HG03575 (cell line): ENCODE data around the gene ROBO2.

Source experiments
- ATAC-seq: cut with Tn5 transposase; IDR thresholded peaks from one replicate; pipeline ENCODE4 v1.9.1; 2021; ENCODE audit not compliant: unreplicated experiment, insufficient number of reproducible peaks, low FRiP score; ENCODE audit errors: extremely low read depth

ROBO2 gene

GRCh38 chr3:77039606-77040171 lies at the start of gene ROBO2:
ROBO2 (plus strand) TSS chr3:77040099; CDS start chr3:77040786, 687 bp downstream.
- no peak for ATAC-seq

- no peak for ATAC-seq
These were observed 49.3 kb upstream of the ROBO2 start for GRCh38 chr3:76990606-76991005.

- no peak for ATAC-seq
These were observed 48.7 kb upstream of the ROBO2 start for GRCh38 chr3:76991165-76991564.

GRCh38 chr3:76997733-76998132 lies 42.2 kb upstream of the ROBO2 start:
- ATAC-seq: no peak

GRCh38 chr3:76998555-76998954 lies 41.3 kb upstream of the ROBO2 start:
- ATAC-seq: no peak

- no peak for ATAC-seq
These were observed 38.7 kb upstream of the ROBO2 start for GRCh38 chr3:77001062-77001701.

- no peak for ATAC-seq
These were observed 25.7 kb upstream of the ROBO2 start for GRCh38 chr3:77014226-77014625.

GRCh38 chr3:77025471-77025870 lies 14.4 kb upstream of the ROBO2 start:
- no peak for ATAC-seq

- ATAC-seq: no peak
These were observed 12.8 kb upstream of the ROBO2 start for GRCh38 chr3:77026904-77027634.

GRCh38 chr3:77028005-77028404 lies 11.9 kb upstream of the ROBO2 start:
- no peak for ATAC-seq

- no peak for ATAC-seq
These were observed 1.4 kb upstream of the ROBO2 start for GRCh38 chr3:77038468-77038929.

GRCh38 chr3:77038930-77039605 lies 831 bp upstream of the ROBO2 start:
- no peak for ATAC-seq

- no peak for ATAC-seq
These were observed 317 bp downstream of the ROBO2 start for GRCh38 chr3:77040216-77040615.

- ATAC-seq: no peak
These were observed 1.2 kb downstream of the ROBO2 start for GRCh38 chr3:77040926-77041722.

- ATAC-seq: no peak
These were observed 1.9 kb downstream of the ROBO2 start for GRCh38 chr3:77041811-77042210.

GRCh38 chr3:77042343-77042742 lies 2.4 kb downstream of the ROBO2 start:
- ATAC-seq: no peak

- ATAC-seq: no peak
These were observed 3.0 kb downstream of the ROBO2 start for GRCh38 chr3:77042882-77043281.

GRCh38 chr3:77045686-77046085 lies 5.8 kb downstream of the ROBO2 start:
- no peak for ATAC-seq

- no peak for ATAC-seq
These were observed 8.3 kb downstream of the ROBO2 start for GRCh38 chr3:77048186-77048585.
